GM18505 (cell line): ENCODE data around the gene TBC1D16.
"Not testable (repeated sequence)": the region's sequence is repeated elsewhere in the genome, so short reads cannot be mapped to it uniquely, and the experiment has no call there.

Source experiments
- ATAC-seq: cut with Tn5 transposase; IDR thresholded peaks from one replicate; pipeline ENCODE4 v1.9.1; 2021; ENCODE audit not compliant: unreplicated experiment
- POLR2A ChIP-seq: IDR thresholded peaks from 4 replicates; pipeline ENCODE4 v1.6.1; 2011; ENCODE audit warnings: borderline replicate concordance; ENCODE audit not compliant: insufficient read depth, insufficient read length; ENCODE audit errors: extremely low read depth

The TBC1D16 gene

GRCh38 chr17:80000136-80000535 is 35.5 kb downstream of the TBC1D16 start:
- TF ChIP-seq POLR2A: no peak
- no peak for ATAC-seq

GRCh38 chr17:79997011-79997660 is 38.5 kb downstream of the TBC1D16 start:
- TF ChIP-seq POLR2A: no peak
- ATAC-seq: no peak

GRCh38 chr17:79996291-79996690 is 39.4 kb downstream of the TBC1D16 start:
- ATAC-seq: no peak
- TF ChIP-seq POLR2A: no peak

- ATAC-seq: no peak
- no peak for TF ChIP-seq POLR2A
These were observed 40.0 kb downstream of the TBC1D16 start for GRCh38 chr17:79995696-79996095.

GRCh38 chr17:79994602-79995001 is 41.1 kb downstream of the TBC1D16 start:
- no peak for ATAC-seq
- TF ChIP-seq POLR2A: no peak

GRCh38 chr17:79994228-79994569 is 41.5 kb downstream of the TBC1D16 start:
- not testable (repeated sequence) for ATAC-seq

GRCh38 chr17:79993390-79994227 is 42.1 kb downstream of the TBC1D16 start:
- ATAC-seq: no peak
- TF ChIP-seq POLR2A: no peak

- ATAC-seq: no peak
- TF ChIP-seq POLR2A: no peak
These were observed 42.9 kb downstream of the TBC1D16 start for GRCh38 chr17:79992649-79993389.

- no peak for TF ChIP-seq POLR2A
- ATAC-seq: no peak
These were observed 43.6 kb downstream of the TBC1D16 start for GRCh38 chr17:79991924-79992648.

GRCh38 chr17:79991140-79991923 is 44.3 kb downstream of the TBC1D16 start:
- ATAC-seq: no peak
- TF ChIP-seq POLR2A: no peak

- no peak for ATAC-seq
- no peak for TF ChIP-seq POLR2A
These were observed 45.0 kb downstream of the TBC1D16 start for GRCh38 chr17:79990704-79991103.

- no peak for ATAC-seq
- no peak for TF ChIP-seq POLR2A
These were observed 45.5 kb downstream of the TBC1D16 start for GRCh38 chr17:79990051-79990592.
